Adipocyte (in vitro differentiated cells): ENCODE data around the gene GCAT.

Experiments
- DNase-seq: peaks from one replicate; pipeline ENCODE4 v3.0.0-alpha.2; 2015; ENCODE audit warnings: low read depth
- H3K27me3 ChIP-seq: replicated peaks from 2 replicates; pipeline ENCODE4 v1.7.0; 2013; ENCODE audit warnings: mild to moderate bottlenecking, low read length, moderate library complexity; ENCODE audit not compliant: control insufficient read depth, insufficient read depth
- H3K36me3 ChIP-seq: 2 replicates; pipeline ENCODE4 v1.7.0; 2013; ENCODE audit warnings: low read length, mild to moderate bottlenecking, moderate library complexity; ENCODE audit not compliant: control insufficient read depth, insufficient read depth, severe bottlenecking
- H3K4me1 ChIP-seq: 2 replicates; pipeline ENCODE4 v1.7.0; 2013; ENCODE audit warnings: mild to moderate bottlenecking, low read length, moderate library complexity; ENCODE audit not compliant: control insufficient read depth, insufficient read depth
- H3K4me3 ChIP-seq: 2 replicates; pipeline ENCODE4 v1.7.0; 2013; ENCODE audit warnings: mild to moderate bottlenecking, low read length, moderate library complexity
- H3K9ac ChIP-seq: 2 replicates; pipeline ENCODE4 v1.7.0; 2013; ENCODE audit warnings: mild to moderate bottlenecking, low read length, moderate library complexity
- H3K9me3 ChIP-seq: 2 replicates; pipeline ENCODE4 v1.7.0; 2013; ENCODE audit warnings: mild to moderate bottlenecking, low read length, moderate library complexity; ENCODE audit not compliant: control insufficient read depth

GCAT gene

DNA sequence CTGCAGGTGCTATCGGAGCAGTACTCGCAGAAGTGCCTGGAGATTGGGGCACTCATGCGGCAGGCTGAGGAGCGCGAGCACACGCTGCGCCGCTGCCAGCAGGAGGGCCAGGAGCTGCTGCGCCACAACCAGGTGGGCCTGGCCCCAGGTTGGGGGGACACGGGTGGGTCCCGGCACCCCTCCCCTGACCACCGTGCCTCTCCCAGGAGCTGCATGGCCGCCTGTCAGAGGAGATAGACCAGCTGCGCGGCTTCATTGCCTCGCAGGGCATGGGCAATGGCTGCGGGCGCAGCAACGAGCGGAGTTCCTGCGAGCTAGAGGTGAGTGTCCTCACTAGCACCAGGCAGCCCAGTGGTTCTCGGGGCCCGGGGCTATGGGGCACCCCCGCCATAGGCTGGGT, 38.7 kb upstream of the GCAT start:
- Histone ChIP-seq H3K9ac (no peak overlapping the region), H3K27me3 (no peaks in the 10 kb centered on the region), H3K36me3 (peaks cover 67% of the 10 kb centered on the region), H3K4me3 (no peak overlapping the region), H3K4me1 (peaks cover 5% of the 10 kb centered on the region), H3K9me3 (no peaks in the 10 kb centered on the region)
- no peak for DNase-seq

DNA sequence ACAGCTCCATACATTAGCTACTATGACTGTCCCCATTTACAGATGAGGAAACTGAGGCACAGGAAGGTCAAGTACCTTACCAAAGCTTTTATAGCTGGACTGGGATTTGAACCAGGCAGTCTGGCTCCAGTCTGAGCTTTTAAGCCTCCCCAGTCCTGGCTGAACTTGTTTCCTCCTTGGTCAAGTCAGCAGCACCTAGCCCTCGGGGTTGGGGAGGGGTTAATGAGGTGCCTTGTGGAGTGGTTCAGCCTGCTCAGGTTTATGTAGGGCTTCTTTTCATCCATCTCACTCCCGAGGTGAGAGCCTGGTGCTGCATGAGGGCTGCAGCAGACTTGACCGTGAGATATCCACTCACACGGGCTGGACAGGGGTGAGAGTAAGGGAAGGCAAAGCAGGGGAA, 36.7 kb upstream of the GCAT start:
- H3K9ac ChIP-seq = no peak overlapping the region
- H3K9me3 ChIP-seq = no peaks in the 10 kb centered on the region
- no peaks in the 10 kb centered on the region for H3K27me3 ChIP-seq
- peaks cover 71% of the 10 kb centered on the region for H3K36me3 ChIP-seq
- H3K4me1 ChIP-seq = peaks cover 5% of the 10 kb centered on the region
- DNase-seq = no peak
- H3K4me3 ChIP-seq = no peak overlapping the region

DNA sequence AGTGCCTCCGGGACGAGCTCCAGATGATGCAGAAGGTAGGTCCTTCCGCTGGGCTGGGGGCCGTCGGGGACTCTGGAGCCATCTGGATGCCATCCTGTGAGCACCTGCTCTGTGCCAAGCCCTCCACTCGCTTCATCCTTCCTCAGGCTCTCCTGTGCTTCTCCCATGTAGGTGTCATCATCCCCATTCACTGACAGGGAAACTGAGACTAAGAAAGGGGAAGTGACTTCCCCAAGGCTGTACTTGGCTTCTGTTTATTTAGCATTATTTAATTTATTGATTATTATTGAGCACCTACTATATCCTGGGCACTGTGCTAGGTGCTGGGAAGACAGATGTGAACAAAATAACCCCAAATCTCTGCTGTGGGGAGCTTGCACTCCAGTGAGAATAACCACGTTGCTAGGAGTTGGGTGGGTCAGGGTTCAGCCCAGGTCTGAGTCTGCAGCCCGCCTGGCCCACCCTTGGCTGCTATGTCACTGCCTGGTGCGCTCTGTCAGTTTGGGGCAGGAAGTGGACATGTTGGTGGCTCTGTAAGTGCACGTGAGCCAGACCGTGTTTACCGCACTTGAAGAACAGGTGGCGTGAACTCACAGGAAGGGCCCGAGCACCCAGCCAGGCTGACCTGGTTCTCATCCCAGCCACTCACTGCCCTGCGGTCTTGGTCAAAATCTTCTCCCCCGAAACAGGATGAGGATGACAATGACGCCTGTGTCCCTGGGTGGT, 35.9 kb upstream of the GCAT start:
- Histone ChIP-seq H3K9ac (no peak overlapping the region), H3K4me3 (no peak overlapping the region), H3K9me3 (no peaks in the 10 kb centered on the region), H3K27me3 (no peaks in the 10 kb centered on the region), H3K4me1 (peaks cover 13% of the 10 kb centered on the region), H3K36me3 (peaks cover 68% of the 10 kb centered on the region)
- DNase-seq = no peak

DNA sequence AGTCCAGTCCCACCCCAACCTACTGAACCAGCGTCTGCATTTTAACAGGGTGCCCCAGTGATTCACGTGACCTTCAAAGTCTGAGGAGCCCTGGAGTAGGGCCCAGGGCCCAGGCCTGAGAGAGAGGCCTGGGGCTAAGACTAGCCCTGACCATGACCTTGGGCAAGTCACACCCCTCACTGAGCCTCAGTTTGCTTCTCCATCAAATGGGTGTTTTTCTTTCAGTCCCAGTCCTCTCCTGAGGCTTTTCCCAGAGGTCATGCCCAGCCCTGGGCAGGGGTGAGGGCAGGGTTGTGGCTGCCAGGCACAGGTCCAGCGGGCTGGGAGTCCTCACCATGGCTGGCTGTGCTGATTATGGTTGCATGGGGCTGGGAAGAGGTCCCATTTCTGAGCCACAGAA, 33.0 kb upstream of the GCAT start:
- Histone ChIP-seq H3K4me1 (peaks cover 26% of the 10 kb centered on the region), H3K9me3 (no peaks in the 10 kb centered on the region), H3K27me3 (no peaks in the 10 kb centered on the region), H3K9ac (no peak overlapping the region), H3K36me3 (peaks cover 44% of the 10 kb centered on the region), H3K4me3 (no peak overlapping the region)
- DNase-seq = no peak

DNA sequence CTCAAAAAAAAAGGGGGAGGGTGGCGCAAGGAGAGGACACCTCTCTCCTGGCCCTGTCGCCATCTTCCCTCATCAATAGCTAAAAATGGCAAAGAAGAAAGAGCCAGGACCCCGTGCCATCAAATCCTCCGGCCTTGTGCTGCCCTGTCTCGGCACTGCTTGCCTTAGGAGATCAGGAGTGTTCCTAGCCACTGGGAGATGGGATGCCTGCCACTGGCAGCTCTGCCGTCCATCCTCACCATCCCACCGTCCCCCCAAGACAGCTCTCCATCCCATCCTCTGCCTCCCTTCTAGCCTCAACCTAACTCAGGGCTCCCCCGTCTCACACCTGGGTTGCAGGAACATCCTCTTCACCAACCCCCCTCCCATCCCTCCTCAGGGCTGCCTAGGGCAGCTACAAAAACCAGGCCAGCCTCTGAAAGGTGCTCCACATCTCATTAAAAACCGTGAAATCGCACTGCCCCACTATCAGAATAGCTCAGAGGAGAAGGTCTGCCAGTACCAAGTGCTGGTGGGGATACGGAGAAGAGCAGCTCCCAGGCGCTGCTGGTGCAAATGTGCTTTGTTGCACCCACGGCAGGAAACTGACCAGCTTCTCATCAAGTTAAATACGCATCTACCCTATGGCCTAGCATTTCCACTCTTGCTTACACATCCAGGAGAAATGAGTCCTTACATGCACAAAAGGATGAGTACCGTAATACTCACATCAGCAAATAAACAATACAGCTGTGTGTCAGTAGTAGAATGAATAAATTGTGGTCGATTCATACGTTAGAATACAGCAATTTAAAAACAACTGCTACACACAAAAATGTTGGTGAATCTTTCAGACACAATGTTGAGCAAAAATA, 31.7 kb upstream of the GCAT start:
- no peaks in the 10 kb centered on the region for H3K27me3 ChIP-seq
- H3K4me3 ChIP-seq = peak overlapping the region; percentile 51
- H3K36me3 ChIP-seq = peaks cover 40% of the 10 kb centered on the region

DNA sequence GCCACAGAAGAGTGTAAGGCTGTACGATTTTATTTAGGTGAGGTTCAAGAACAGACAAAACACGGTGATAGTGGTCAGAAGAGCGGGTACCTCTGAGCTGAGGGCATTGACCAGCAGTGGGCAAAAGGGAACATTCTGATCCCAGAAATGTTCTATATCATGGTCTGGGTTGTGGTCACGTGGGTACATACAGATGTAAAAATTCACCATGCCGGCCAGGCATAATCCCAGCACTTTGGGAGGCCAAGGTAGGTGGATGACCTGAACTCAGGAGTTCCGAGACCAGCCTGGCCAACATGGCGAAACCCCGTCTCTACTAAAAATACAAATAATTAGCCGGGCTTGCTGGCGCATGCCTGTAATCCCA, 31.1 kb upstream of the GCAT start:
- Histone ChIP-seq H3K36me3 (peaks cover 35% of the 10 kb centered on the region), H3K4me3 (peak overlapping the region; percentile 51), H3K9me3 (no peaks in the 10 kb centered on the region), H3K4me1 (peaks cover 31% of the 10 kb centered on the region), H3K9ac (peak overlapping the region; percentile 30), H3K27me3 (no peaks in the 10 kb centered on the region)
- peak; percentile 32 for DNase-seq

More for the DNA sequence above, 31.7 kb upstream of the GCAT start:
- Histone ChIP-seq H3K9ac (peak overlapping the region; percentile 30), H3K4me1 (peaks cover 30% of the 10 kb centered on the region), H3K9me3 (no peaks in the 10 kb centered on the region)
- DNase-seq = peak; percentile 42

DNA sequence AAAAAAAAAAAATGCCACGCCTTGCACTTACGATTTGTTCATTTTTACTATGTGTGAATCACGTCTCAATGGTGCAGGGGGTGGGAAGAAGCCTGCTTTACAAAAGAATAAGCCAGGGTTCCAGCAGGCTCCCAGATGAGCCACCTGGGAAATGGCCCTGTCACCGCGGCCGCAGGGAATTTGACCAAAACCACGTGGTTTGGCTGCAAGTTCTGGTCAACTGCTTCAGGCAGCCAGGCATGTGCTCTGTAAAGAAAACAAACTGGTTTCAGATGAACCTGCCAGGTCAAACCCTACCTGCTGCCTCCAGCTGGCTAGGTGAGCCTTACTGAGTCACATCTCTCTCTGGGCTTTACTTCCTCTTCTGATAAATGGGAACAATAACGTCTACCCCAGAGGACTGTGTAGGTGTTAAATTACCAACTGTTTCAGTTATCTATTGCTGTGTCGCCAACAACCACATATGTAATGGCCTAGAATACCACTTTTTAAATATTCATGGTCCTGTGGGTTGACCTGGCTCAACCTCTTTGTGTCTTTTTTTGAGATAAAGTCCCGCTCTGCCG, 30.5 kb upstream of the GCAT start:
- peaks cover 37% of the 10 kb centered on the region for H3K4me1 ChIP-seq
- H3K9me3 ChIP-seq = no peaks in the 10 kb centered on the region
- H3K9ac ChIP-seq = no peak overlapping the region
- no peak overlapping the region for H3K4me3 ChIP-seq
- peaks cover 29% of the 10 kb centered on the region for H3K36me3 ChIP-seq
- no peaks in the 10 kb centered on the region for H3K27me3 ChIP-seq
- peak; percentile 63 for DNase-seq

DNA sequence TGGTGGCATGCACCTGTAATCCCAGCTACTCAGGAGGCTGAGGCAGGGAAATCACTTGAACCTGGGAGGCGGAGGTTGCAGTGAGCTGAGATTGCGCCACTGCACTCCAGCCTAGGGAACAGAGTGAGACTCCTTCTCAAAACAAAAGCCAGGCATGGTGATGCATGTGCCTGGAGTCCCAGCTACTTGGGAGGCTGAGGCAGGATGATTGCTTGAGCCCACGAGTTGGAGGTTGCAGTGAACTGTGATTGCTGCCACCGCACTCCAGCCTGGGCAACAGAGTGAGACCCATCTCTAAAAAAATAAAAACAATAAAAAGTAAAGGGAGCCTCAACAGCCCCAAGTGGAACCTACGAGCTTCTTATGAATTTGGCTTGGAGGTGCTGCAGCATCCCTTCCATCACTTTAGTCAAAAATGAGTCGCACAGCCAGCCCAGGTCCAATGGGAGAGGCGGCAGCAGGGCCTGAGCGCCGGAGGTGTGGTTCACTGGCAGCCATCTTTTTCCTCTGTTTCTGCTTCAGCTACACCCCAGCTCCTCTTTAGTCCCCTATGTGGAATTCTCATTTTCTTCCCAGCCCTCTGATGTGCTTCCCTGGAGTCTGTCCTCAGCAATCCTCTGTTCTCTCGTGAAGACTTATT, 29.2 kb upstream of the GCAT start:
- H3K9me3 ChIP-seq = no peaks in the 10 kb centered on the region
- no peak overlapping the region for H3K4me3 ChIP-seq
- H3K9ac ChIP-seq = no peak overlapping the region
- no peak for DNase-seq
- H3K27me3 ChIP-seq = no peaks in the 10 kb centered on the region
- peaks cover 40% of the 10 kb centered on the region for H3K4me1 ChIP-seq
- H3K36me3 ChIP-seq = peaks cover 16% of the 10 kb centered on the region

DNA sequence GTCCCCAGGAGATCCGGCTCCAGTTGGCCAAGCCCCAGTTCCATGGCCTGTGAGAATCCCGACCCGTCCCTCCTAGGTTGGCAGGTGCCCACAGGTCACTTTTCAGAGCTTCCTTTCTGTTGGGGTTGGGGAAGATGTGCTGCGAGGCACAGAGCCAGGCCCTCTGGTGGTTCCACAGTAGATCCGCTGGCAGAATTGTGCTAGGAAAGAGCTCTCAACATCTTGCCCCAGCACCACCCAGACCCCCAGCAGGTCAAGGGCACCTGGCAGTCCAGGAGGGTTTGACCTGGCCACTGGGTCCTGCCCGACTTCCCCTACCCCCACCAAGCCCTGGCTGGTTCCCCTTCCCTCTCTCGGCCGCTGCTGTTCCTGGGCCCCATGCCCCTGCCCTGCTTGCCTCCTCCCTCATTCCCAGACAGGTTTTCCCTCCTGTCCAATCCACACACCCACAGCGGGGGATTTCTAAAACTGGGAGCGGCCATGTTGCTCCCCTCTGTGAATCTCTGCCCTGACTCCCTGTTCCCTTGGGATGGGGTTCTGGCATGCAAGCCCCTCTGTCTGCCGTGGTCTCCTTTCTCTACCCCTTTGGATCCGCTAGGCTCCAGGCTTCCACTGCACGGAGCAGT, 26.2 kb upstream of the GCAT start:
- peaks cover 31% of the 10 kb centered on the region for H3K4me1 ChIP-seq
- peaks cover 5% of the 10 kb centered on the region for H3K27me3 ChIP-seq
- no peak overlapping the region for H3K9ac ChIP-seq
- no peak for DNase-seq
- H3K36me3 ChIP-seq = no peaks in the 10 kb centered on the region
- no peaks in the 10 kb centered on the region for H3K9me3 ChIP-seq
- no peak overlapping the region for H3K4me3 ChIP-seq

DNA sequence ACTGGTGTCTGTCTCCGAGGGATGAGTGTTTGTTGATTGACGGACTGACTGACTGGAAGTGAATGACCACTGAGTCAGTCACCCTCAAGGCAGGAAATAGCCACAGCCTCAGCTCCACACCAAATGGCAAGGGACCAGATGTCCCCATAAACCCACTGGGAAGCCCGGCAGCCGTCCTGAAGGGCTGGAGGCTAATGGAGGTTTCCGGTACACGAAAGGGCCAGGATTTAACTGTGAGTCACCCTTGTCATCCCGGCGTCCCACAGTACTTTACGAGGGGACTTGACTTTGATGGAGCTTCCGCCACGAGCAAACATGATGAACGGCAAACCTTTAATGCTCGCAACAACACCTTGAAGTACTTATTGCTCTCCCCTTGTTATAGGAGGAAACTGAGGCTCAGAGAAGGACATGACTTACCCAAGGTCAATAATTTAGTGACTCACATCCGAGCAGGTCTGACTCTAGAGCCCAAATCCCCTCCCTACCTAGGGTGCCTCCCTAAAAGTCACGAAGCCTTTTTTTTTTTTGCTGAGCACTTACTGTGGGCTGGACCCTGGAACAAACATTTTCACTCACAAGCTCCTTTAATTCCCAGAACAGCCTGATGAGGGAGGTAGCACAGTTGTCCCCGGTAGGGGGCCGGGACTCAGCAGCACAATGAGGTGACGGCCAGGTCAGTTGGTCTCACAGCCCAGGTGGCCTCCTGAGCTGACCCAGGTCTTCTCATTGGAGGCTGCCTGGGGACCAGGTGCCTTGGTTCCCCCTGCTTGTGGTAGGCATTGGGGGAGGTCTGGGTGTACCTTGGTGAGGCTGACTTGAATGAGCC, 25.2 kb upstream of the GCAT start:
- DNase-seq = no peak
- Histone ChIP-seq H3K36me3 (no peaks in the 10 kb centered on the region), H3K27me3 (peaks cover 5% of the 10 kb centered on the region), H3K9ac (no peak overlapping the region), H3K9me3 (no peaks in the 10 kb centered on the region), H3K4me1 (peaks cover 21% of the 10 kb centered on the region), H3K4me3 (no peak overlapping the region)
